ENCODE results near the gene SCAF1.

- TF ChIP-seq CTCF (IDR thresholded peaks at IDR 0.05; ENCODE audit: insufficient read depth, low read depth, low read length) (no peak), EZH2 (IDR thresholded peaks at IDR 0.05; ENCODE audit: insufficient read depth, low read length) (no peak)
Measured at GRCh38 chr19:49658139-49658517, 16.1 kb downstream of the SCAF1 start.

Measured in astrocyte (in vitro differentiated cells and primary cell).